Natural killer cell treated with Interleukin-12 subunit alpha and Interleukin-12 subunit beta and Interleukin-15 and Interleukin-18, amount 100 ng/mL, for 72 hours (primary cell): ENCODE measurements around the gene CROCC. TPM values are rescaled to one million over a fixed set of nuclear protein-coding genes. Genes with fewer than 3 reads are reported as not detected.
A peak's percentile ranks its signal among the peaks of the same experiment; 100 is the strongest.
"Not testable (repeated sequence)": the region's sequence is repeated elsewhere in the genome, so short reads cannot be mapped to it uniquely, and the experiment has no call there.

Experiments
- ATAC-seq, 2 donors: fragments of 150-1000 bp; cut with Tn5 transposase in 1 of 2; sonication (Bioruptor Pico), chemical (Tn5 transposase) in 1 of 2; 2 replicates each; pipeline ENCODE4 v1.10.0; 2021
- DNase-seq: peaks from one replicate; pipeline ENCODE4 v3.0.0; 2022; ENCODE audit warnings: low spot score
- H3K27ac Mint-ChIP-seq, 2 donors: 1 replicate in 1 of 2; 2 replicates in 1 of 2; pipeline ENCODE4 v1.8.0; 2022; ENCODE audit warnings: mixed read lengths in 2 of 2, mild to moderate bottlenecking in 1 of 2, moderate library complexity in 1 of 2
- H3K27me3 Mint-ChIP-seq, 2 donors: 1 replicate in 1 of 2; 2 replicates in 1 of 2; pipeline ENCODE4 v1.8.0; 2022; ENCODE audit warnings: mixed read lengths in 2 of 2
- H3K36me3 Mint-ChIP-seq: one replicate; pipeline ENCODE4 v1.8.0; 2022; ENCODE audit warnings: mixed read lengths
- H3K4me1 Mint-ChIP-seq, 2 donors: 1 replicate in 1 of 2; 2 replicates in 1 of 2; pipeline ENCODE4 v1.8.0; 2022; ENCODE audit warnings: low read depth in 2 of 2, mixed read lengths in 2 of 2, mild to moderate bottlenecking in 1 of 2
- H3K4me3 Mint-ChIP-seq: one replicate; pipeline ENCODE4 v1.8.0; 2022; ENCODE audit warnings: mixed read lengths
- H3K9me3 Mint-ChIP-seq: 2 replicates; pipeline ENCODE4 v1.8.0; 2022; ENCODE audit warnings: mixed read lengths
- total RNA-seq, 2 donors: library from RNA; stranded (reverse); gene quantifications; one replicate each; pipeline ENCODE4 v1.2.3, GENCODE V29; 2022

Gene CROCC
- 10 to 100 TPM; 21.0 to 29.3 TPM for total RNA-seq

DNA sequence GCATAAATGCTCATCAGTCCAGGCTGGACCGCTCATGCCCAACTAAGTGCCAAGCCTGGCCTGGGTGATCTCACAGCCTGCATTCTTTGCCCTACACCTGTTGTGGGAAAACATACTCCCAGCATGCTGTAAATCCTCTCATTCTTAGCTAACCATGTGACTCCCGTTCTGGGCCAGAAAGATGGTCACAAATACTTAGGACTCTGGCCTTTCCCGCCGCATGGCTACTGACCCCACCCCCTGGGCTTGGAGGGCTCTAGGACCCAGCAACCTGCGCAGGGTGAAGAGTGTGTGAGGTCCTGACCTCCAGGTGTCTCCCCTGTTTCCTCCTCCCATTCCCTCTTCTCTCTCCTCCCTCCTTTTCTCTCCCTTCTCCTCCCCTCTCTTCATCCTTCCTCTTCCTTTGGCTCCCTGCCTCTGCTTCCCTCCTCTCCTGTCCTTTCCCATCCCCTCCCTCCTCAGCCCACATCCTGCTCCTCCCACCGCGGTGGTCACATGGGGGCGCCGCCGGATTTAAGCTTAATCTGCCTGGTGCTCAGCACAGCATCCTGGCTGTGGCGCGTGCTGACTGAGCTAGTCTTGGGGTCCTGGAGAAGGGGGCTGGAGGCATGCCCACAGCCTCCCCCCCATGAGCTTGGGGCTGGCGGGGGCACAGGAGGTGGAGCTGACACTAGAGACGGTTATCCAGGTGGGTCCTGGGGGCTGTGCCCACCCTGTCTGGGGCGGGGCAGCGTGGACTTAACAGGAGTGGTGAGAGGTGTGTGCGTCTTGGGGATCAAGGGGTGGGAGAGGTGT lies at the start of gene CROCC:
TSS of gene CROCC (plus strand) at position 541 of the 795 bp plus-strand sequence. CDS start at position 629, 88 bp downstream.
- no peaks in the 10 kb centered on the region for H3K27me3 Mint-ChIP-seq
- H3K4me1 Mint-ChIP-seq: peaks cover 18 to 25% of the 10 kb centered on the region in 2 donors
- H3K36me3 Mint-ChIP-seq: no peaks in the 10 kb centered on the region
- peak within 1 kb of the TSS in 1 of 2 donors; percentile 68 for H3K27ac Mint-ChIP-seq
- H3K9me3 Mint-ChIP-seq: no peaks in the 10 kb centered on the region
- H3K4me3 Mint-ChIP-seq: peak within 1 kb of the TSS; percentile 64
- no peak for DNase-seq
- peak; percentile 53 to 54 for ATAC-seq

DNA sequence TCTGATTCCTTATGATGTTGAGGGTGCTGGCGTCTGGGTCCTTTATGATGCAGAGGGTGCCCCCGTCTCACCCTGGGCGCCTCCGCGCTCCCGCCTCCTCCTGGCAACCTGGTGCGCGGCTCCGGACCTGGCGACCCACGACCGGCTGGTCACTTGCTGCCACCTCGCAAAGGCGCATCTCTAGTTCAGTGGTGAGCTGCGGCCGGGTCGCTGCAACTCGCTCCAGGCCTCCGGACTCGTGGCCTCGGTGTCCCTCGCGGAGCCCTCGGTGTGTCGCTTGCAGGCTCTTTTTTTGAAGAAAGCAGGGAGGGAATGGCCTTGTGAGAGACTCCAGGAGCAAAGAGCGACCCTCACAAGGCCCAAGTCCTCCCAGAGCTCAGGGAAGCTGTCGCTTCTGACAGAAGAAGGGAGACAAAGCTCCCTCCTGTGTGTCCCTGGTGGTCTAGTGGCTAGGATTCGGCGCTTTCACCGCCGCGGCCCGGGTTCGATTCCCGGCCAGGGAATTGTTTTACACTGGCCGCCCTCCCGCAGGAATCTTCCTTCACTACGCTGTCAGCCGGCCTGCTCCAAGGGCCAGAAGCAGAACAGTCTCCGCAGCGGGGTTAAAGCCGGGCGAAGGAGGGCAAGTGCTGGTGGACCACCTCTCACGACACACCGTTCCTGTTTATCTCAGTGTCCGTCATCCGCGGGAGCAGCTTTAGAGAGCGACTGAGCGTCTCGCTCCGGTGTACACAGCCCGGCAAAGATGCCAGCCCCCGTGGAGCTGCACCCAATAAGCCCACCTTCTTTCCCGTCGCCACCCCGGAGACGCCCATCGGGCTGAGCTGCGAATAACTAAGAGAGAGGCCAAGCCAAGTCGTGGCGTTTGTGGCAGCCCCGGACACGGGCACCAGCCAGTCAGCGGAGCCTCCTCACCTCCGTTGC lies 49.3 kb upstream of the CROCC start:
- Mint-ChIP-seq H3K27me3 (peaks cover 19 to 57% of the 10 kb centered on the region in 2 donors), H3K27ac (peak overlapping the region in 1 of 2 donors; percentile 61), H3K4me3 (peak overlapping the region; percentile 66)
- DNase-seq, H3K36me3 Mint-ChIP-seq, H3K9me3 Mint-ChIP-seq, H3K4me1 Mint-ChIP-seq: not testable (repeated sequence)
- peak; percentile 88 to 94 for ATAC-seq

DNA sequence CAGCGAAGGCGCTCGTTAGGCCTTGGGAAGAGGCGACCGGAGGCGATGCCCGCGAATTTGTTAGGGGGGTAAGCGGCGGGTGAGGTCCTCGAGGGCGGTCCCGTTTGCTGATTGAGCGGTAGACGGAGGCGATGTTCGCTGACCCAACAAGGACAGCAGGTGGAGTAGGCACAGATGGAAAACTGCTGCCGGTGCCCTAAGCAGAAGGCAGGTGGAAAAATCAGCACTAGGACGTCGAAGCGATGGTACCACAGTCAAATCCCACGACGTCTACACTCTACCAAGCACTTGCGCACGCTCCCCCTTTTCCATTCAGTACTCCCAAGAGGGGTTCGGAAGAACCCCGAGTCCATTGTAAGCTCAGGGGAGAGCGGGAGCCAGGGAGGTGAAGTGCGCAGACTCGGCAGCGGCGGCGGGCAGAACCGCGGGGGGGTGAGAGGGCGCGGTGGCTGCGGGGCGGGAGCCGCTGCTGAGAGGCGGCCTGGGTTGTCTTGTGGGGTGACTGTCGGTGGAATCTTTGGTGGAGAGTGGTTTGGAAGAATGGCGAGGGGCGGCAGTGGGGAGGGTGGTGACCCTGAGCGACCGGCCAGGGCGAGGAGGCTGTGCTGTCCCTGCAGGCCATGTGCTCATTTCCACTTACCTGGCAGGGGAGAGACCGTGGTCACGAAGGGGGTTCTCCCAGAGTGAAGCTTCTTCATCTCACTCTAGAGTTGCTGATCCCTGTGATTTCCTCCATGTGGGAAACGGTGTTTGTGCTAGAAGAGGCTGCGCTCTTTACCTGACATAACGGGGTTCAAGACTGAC lies 48.5 kb upstream of the CROCC start:
- Mint-ChIP-seq H3K27ac (peak overlapping the region in 1 of 2 donors; percentile 61), H3K27me3 (peaks cover 19 to 57% of the 10 kb centered on the region in 2 donors), H3K4me3 (peak overlapping the region; percentile 66)
- not testable (repeated sequence) for H3K9me3 Mint-ChIP-seq, H3K4me1 Mint-ChIP-seq, H3K36me3 Mint-ChIP-seq
- peak; percentile 71 for DNase-seq
- peak in 1 of 2 donors; percentile 61 for ATAC-seq

DNA sequence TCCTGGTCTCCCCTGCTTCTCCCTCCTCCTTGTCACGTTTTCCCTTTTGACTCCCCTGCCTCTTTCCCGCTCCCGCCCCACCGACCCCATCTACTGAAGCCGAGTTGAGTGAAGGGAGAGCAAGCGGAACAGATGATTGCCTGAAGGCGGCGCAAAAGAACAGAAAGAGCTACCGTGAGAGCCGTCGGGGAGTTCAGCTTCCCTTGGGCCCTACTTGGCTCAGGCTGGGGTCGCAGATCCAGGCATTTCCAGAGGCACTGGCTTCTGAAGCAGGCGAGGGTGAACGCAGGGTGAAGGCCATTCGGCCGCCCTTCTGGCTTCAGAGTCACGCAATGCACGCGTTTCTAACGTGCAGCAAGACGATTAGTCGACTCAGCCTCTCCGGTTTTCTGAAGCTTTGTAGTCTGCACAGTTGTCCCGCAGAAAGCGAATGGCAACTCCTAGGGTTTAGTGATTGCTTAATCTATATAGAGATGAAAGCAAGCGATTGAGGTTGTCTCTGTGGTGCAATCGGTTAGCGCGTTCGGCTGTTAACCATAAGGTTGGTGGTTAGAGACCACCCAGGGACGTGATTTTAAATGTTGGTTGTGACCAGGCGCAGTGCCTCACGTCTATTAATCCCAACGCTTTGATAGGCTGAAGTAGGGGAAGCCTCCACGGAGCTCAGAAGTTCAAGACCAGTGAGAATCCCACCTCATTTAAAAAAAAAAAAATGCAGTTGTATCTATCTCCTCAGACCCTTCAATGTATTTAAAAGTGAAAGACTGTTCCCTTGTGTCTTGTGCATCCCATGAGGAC lies 46.6 kb upstream of the CROCC start:
- ATAC-seq, H3K27ac Mint-ChIP-seq, H3K4me1 Mint-ChIP-seq, H3K36me3 Mint-ChIP-seq, H3K4me3 Mint-ChIP-seq, H3K9me3 Mint-ChIP-seq, DNase-seq: not testable (repeated sequence)
- peaks cover 25 to 55% of the 10 kb centered on the region in 2 donors for H3K27me3 Mint-ChIP-seq

DNA sequence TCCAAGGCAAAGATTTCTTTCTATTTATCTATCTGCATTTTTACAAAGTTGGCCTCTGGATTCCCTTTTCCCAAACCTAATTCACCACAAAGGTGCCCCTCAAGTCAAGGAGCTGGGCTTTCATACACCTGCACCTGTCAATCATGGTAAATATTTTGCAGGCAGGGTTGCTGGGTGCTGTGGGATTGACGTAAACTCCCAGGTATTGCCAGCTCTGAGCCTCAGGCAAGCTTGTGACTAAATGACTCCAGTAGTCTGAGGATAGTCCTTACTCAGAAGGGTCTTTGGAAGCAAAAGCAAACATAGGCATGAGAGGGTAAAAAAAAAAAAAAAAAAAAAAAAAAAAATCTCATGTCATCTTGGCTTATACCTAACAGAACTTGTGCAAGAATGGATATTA lies 40.0 kb upstream of the CROCC start:
- not testable (repeated sequence) for ATAC-seq, H3K4me1 Mint-ChIP-seq, H3K9me3 Mint-ChIP-seq, H3K27ac Mint-ChIP-seq, H3K36me3 Mint-ChIP-seq, DNase-seq, H3K4me3 Mint-ChIP-seq
- peaks cover 28 to 63% of the 10 kb centered on the region in 2 donors for H3K27me3 Mint-ChIP-seq

DNA sequence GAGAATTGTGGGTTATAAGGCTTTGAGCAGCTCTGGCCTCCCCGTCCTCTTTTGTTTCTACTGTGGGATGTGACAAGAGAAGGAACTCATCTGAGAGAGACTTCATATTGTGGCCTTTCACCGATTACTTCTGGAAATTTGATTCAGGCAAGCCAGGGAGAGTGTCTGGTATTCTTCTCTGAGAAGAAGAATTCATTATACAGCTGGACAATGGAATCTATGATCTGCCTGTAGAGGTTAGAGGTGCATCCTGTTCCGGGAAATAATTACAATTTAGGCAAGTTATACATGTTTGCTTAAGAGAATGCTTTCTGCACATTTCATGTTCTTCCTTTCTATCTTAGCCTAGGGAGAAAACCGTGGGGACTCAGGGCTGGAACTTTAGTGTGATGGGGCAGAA lies 38.7 kb upstream of the CROCC start:
- no peak overlapping the region for H3K27ac Mint-ChIP-seq
- no peak for DNase-seq

GRCh38 chr1:16884487-16884886 lies 37.2 kb upstream of the CROCC start:
- peaks cover 8 to 13% of the 10 kb centered on the region in 2 donors for H3K4me1 Mint-ChIP-seq
- not testable (repeated sequence) for H3K27ac Mint-ChIP-seq, H3K9me3 Mint-ChIP-seq, DNase-seq, H3K4me3 Mint-ChIP-seq, H3K36me3 Mint-ChIP-seq, ATAC-seq
- H3K27me3 Mint-ChIP-seq: peaks cover 25 to 49% of the 10 kb centered on the region in 2 donors

More for the DNA sequence above, 38.7 kb upstream of the CROCC start:
- no peak for ATAC-seq
- H3K4me3 Mint-ChIP-seq: no peak overlapping the region
- H3K4me1 Mint-ChIP-seq: peaks cover 0 to 5% of the 10 kb centered on the region in 2 donors
- H3K27me3 Mint-ChIP-seq: peaks cover 28 to 57% of the 10 kb centered on the region in 2 donors
- no peaks in the 10 kb centered on the region for H3K36me3 Mint-ChIP-seq
- no peaks in the 10 kb centered on the region for H3K9me3 Mint-ChIP-seq

GRCh38 chr1:16886860-16887605 lies 34.7 kb upstream of the CROCC start:
- no peaks in the 10 kb centered on the region for H3K36me3 Mint-ChIP-seq
- DNase-seq: no peak
- H3K27ac Mint-ChIP-seq: no peak overlapping the region
- ATAC-seq: no peak
- H3K9me3 Mint-ChIP-seq: no peaks in the 10 kb centered on the region
- no peak overlapping the region for H3K4me3 Mint-ChIP-seq
- peaks cover 12 to 18% of the 10 kb centered on the region in 2 donors for H3K4me1 Mint-ChIP-seq
- H3K27me3 Mint-ChIP-seq: peaks cover 17 to 37% of the 10 kb centered on the region in 2 donors

- no peaks in the 10 kb centered on the region for H3K36me3 Mint-ChIP-seq
- DNase-seq (peak; percentile 65), ATAC-seq (peak; percentile 76 to 81)
- peaks cover 12 to 18% of the 10 kb centered on the region in 2 donors for H3K4me1 Mint-ChIP-seq
- no peaks in the 10 kb centered on the region for H3K9me3 Mint-ChIP-seq
- H3K27me3 Mint-ChIP-seq: peaks cover 4 to 16% of the 10 kb centered on the region in 2 donors
- H3K4me3 Mint-ChIP-seq: peak overlapping the region; percentile 85
- H3K27ac Mint-ChIP-seq: peak overlapping the region; percentile 75 to 88
Measured at GRCh38 chr1:16888860-16889816, 32.6 kb upstream of the CROCC start.

DNA sequence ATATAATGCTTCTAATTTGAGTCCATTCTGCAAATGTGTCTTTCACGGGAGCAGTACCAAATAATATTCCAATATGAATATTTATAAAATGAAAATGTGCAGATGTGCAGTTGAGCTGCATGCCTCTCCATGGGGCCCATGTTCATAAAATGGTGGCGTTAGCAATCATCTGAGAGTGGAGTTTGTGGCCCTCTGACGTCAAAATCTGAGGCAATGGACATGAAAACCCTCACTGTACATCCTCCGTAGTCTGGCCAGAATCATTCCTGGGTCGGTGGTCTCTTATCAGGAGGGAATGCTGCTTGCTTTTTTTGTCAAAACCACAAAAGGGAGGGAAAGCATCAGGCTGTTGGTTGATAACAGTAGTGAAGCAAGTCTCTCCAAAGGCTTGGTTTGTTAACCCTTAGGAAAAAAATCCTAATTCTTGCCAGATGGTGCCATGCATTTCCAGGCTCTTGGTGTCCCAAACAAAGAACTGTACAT lies 31.2 kb upstream of the CROCC start:
- not testable (repeated sequence) for H3K9me3 Mint-ChIP-seq, H3K36me3 Mint-ChIP-seq, H3K27me3 Mint-ChIP-seq, H3K27ac Mint-ChIP-seq, ATAC-seq, DNase-seq
- peaks cover 17 to 23% of the 10 kb centered on the region in 2 donors for H3K4me1 Mint-ChIP-seq
- peak overlapping the region; percentile 85 for H3K4me3 Mint-ChIP-seq

DNA sequence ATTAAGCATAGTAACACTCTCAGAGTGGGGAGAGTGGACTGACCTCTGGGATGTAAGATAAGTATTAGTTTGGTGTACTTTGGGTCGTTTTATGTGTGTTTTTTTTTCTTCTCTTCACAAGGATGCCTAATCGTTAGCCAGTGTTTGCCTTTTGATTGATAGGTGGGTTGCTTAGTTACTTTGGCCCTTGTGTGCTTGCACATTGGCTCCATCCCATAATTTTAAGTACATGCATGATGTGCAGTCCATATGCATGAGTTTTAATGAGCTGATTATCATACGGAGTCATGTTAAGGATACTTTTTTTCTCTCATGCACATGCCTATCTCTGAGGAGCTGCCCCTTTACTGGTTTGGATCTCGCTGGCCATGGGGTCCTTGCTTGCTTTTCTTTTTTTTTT lies 30.7 kb upstream of the CROCC start:
- not testable (repeated sequence) for H3K27me3 Mint-ChIP-seq

More for the DNA sequence above, 30.7 kb upstream of the CROCC start:
- H3K4me1 Mint-ChIP-seq: peaks cover 20 to 26% of the 10 kb centered on the region in 2 donors
- H3K9me3 Mint-ChIP-seq, DNase-seq, H3K4me3 Mint-ChIP-seq, H3K27ac Mint-ChIP-seq, H3K36me3 Mint-ChIP-seq, ATAC-seq: not testable (repeated sequence)
